SU-DHL-6 (cell line): ENCODE data around the gene ST14.
"Not testable (repeated sequence)": the region's sequence is repeated elsewhere in the genome, so short reads cannot be mapped to it uniquely, and the experiment has no call there.

Source experiments
- H2AFZ ChIP-seq: fragments of 200-600 bp; sonication (generic); 2 replicates; pipeline ENCODE4 v1.6.1; 2014; ENCODE audit warnings: low read depth, mild to moderate bottlenecking, moderate library complexity, mixed read lengths, antibody characterized with exemption, low read length; ENCODE audit not compliant: severe bottlenecking
- H3F3A ChIP-seq: fragments of 200-600 bp; shearing (Covaris generic); 2 replicates; pipeline ENCODE4 v1.6.0; 2016; ENCODE audit warnings: antibody characterized with exemption, mild to moderate bottlenecking; ENCODE audit not compliant: insufficient read depth
- H3K27ac ChIP-seq: fragments of 200-600 bp; sonication (generic); 2 replicates; pipeline ENCODE4 v1.5.1; 2016; ENCODE audit warnings: low read depth, mild to moderate bottlenecking, low read length, moderate library complexity, mixed read lengths
- H3K27me3 ChIP-seq: fragments of 200-600 bp; sonication (generic), shearing (Covaris generic); 2 replicates; pipeline ENCODE4 v1.6.0; 2014; ENCODE audit warnings: mild to moderate bottlenecking, low read length
- H3K36me3 ChIP-seq: fragments of 200-600 bp; sonication (generic); 2 replicates; pipeline ENCODE4 v1.6.1; 2014; ENCODE audit warnings: mild to moderate bottlenecking, low read length, mixed read lengths
- H3K4me2 ChIP-seq: fragments of 300-600, 200-600 bp; shearing (Covaris generic), sonication (generic); 2 replicates; pipeline ENCODE4 v1.6.0; 2014; ENCODE audit warnings: low read length, low read depth, mild to moderate bottlenecking; ENCODE audit not compliant: poor library complexity, severe bottlenecking
- H3K4me3 ChIP-seq: fragments of 200-600 bp; sonication (generic); 2 replicates; pipeline ENCODE4 v1.5.1; 2014; ENCODE audit warnings: antibody characterized with exemption, low read length, mild to moderate bottlenecking, mixed read lengths; ENCODE audit not compliant: insufficient read depth, poor library complexity, severe bottlenecking
- H3K79me2 ChIP-seq: fragments of 200-600 bp; sonication (generic); 2 replicates; pipeline ENCODE4 v1.6.1; 2014; ENCODE audit warnings: mild to moderate bottlenecking, low read length, moderate library complexity; ENCODE audit not compliant: insufficient read depth
- H3K9ac ChIP-seq: fragments of 200-600 bp; sonication (generic); 2 replicates; pipeline ENCODE4 v1.7.0; 2014; ENCODE audit warnings: mild to moderate bottlenecking, low read length
- H3K9me2 ChIP-seq: fragments of 200-600 bp; sonication (generic); replicated peaks from 2 replicates; pipeline ENCODE4 v1.6.1; 2014; ENCODE audit warnings: low read length; ENCODE audit not compliant: insufficient read depth
- H3K9me3 ChIP-seq: fragments of 200-600 bp; sonication (generic); 2 replicates; pipeline ENCODE4 v1.6.1; 2014; ENCODE audit warnings: low read length, mixed read lengths; ENCODE audit not compliant: insufficient read depth
- H4K20me1 ChIP-seq: fragments of 200-600 bp; sonication (generic); 2 replicates; pipeline ENCODE4 v1.6.1; 2014; ENCODE audit warnings: low read depth, mild to moderate bottlenecking, antibody characterized with exemption, low read length, moderate library complexity, mixed read lengths
- CTCF ChIP-seq: fragments of 200-600 bp; sonication (generic); IDR thresholded peaks from one replicate; pipeline ENCODE4 v1.5.1; 2017; ENCODE audit warnings: antibody characterized with exemption, mild to moderate bottlenecking, low read length, moderate library complexity; ENCODE audit not compliant: insufficient read depth, poor library complexity, severe bottlenecking
- EZH2phosphoT487 ChIP-seq: fragments of 200-600 bp; sonication (generic), shearing (Covaris generic); conservative IDR thresholded peaks from 2 replicates; pipeline ENCODE4 v1.6.1; 2018; ENCODE audit warnings: mild to moderate bottlenecking, antibody characterized with exemption, low read length, moderate library complexity, mixed read lengths

ST14 gene

GRCh38 chr11:130243816-130244215, 84.2 kb downstream of the ST14 start:
- Histone ChIP-seq H3K4me3 (no peak overlapping the region), H3K9me3 (no peaks in the 10 kb centered on the region), H3F3A (no peaks in the 10 kb centered on the region), H3K27me3 (no peaks in the 10 kb centered on the region), H3K9ac (no peak overlapping the region), H3K9me2 (no peaks in the 10 kb centered on the region), H3K4me2 (no peak overlapping the region), H2AFZ (no peak overlapping the region), H3K36me3 (no peaks in the 10 kb centered on the region), H4K20me1 (no peaks in the 10 kb centered on the region), H3K27ac (no peak overlapping the region), H3K79me2 (no peaks in the 10 kb centered on the region)
- TF ChIP-seq CTCF: no peak
- TF ChIP-seq EZH2phosphoT487: no peak

- no peak overlapping the region for H3K9ac ChIP-seq
- no peaks in the 10 kb centered on the region for H3K79me2 ChIP-seq
- TF ChIP-seq CTCF (no peak), EZH2phosphoT487 (no peak)
- no peaks in the 10 kb centered on the region for H3F3A ChIP-seq
- no peaks in the 10 kb centered on the region for H3K36me3 ChIP-seq
- H3K9me2 ChIP-seq: no peaks in the 10 kb centered on the region
- H3K4me2 ChIP-seq: no peak overlapping the region
- no peaks in the 10 kb centered on the region for H3K9me3 ChIP-seq
- H3K27me3 ChIP-seq: no peaks in the 10 kb centered on the region
- no peaks in the 10 kb centered on the region for H4K20me1 ChIP-seq
- no peak overlapping the region for H3K27ac ChIP-seq
- H2AFZ ChIP-seq: no peak overlapping the region
- no peak overlapping the region for H3K4me3 ChIP-seq
Measured at GRCh38 chr11:130244848-130245247, 85.3 kb downstream of the ST14 start.

DNA sequence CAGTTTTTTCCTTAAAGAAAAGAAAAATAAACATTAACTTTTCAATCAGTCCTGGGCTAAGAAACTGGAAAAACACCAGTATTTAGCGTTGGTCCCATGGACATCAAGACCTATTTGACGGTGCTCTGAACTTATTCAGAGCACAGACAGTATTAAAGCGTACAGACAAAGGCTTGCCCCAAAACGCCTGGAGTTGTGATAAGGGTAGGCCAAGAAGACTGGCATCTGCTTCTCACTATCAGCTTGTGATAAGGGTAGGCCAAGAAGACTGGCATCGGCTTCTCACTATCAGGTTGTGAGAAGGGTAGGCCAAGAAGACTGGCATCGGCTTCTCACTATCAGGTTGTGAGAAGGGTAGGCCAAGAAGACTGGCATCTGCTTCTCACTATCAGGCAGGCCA, 85.8 kb downstream of the ST14 start:
- H4K20me1 ChIP-seq, H3K36me3 ChIP-seq, H3K79me2 ChIP-seq: not testable (repeated sequence)

GRCh38 chr11:130246270-130246669, 86.7 kb downstream of the ST14 start:
- Histone ChIP-seq H3K4me3 (no peak overlapping the region), H3K9me2 (no peaks in the 10 kb centered on the region), H3K27me3 (no peaks in the 10 kb centered on the region), H3K9me3 (no peaks in the 10 kb centered on the region), H3K4me2 (no peak overlapping the region), H3K36me3 (no peaks in the 10 kb centered on the region), H3K27ac (no peak overlapping the region), H4K20me1 (no peaks in the 10 kb centered on the region), H3K9ac (no peak overlapping the region), H2AFZ (no peak overlapping the region), H3F3A (no peaks in the 10 kb centered on the region), H3K79me2 (no peaks in the 10 kb centered on the region)
- TF ChIP-seq EZH2phosphoT487: no peak
- TF ChIP-seq CTCF: no peak

More for the DNA sequence above, 85.8 kb downstream of the ST14 start:
- H3K4me2 ChIP-seq, H2AFZ ChIP-seq, H3K9ac ChIP-seq, H3F3A ChIP-seq, H3K27me3 ChIP-seq, H3K4me3 ChIP-seq, H3K9me3 ChIP-seq, H3K9me2 ChIP-seq, H3K27ac ChIP-seq: not testable (repeated sequence)
